Fibroblast of pulmonary artery (primary cell): Measurements from ENCODE around the gene PTPN6.

Experiments
- DNase-seq: peaks from one replicate; pipeline ENCODE4 v3.0.0-alpha.2; 2010; ENCODE audit warnings: low read depth
- H3K4me3 ChIP-seq: replicated peaks from 2 replicates; pipeline ENCODE4 v1.5.1; 2011; ENCODE audit warnings: low read depth, mild to moderate bottlenecking, control low read depth, low read length, moderate library complexity
- CTCF ChIP-seq: IDR thresholded peaks from 2 replicates; pipeline ENCODE4 v1.5.1; 2011; ENCODE audit warnings: mild to moderate bottlenecking, control low read depth, low read length, inconsistent platforms; ENCODE audit errors: missing control alignments

Gene PTPN6

GRCh38 chr12:7005311-7005710 is 54.2 kb downstream of the PTPN6 start:
- no peak for DNase-seq
- no peak for TF ChIP-seq CTCF
- no peak overlapping the region for H3K4me3 ChIP-seq

- no peak overlapping the region for H3K4me3 ChIP-seq
- no peak for TF ChIP-seq CTCF
- no peak for DNase-seq
Measured at GRCh38 chr12:7006639-7007038, 55.5 kb downstream of the PTPN6 start.

- no peak overlapping the region for H3K4me3 ChIP-seq
- no peak for DNase-seq
- TF ChIP-seq CTCF, result no peak
Measured at GRCh38 chr12:7008864-7009263, 57.7 kb downstream of the PTPN6 start.

GRCh38 chr12:7009512-7009911 is 58.4 kb downstream of the PTPN6 start:
- TF ChIP-seq CTCF, result no peak
- H3K4me3 ChIP-seq, result no peak overlapping the region
- DNase-seq, result no peak
